GM18498 (cell line): ENCODE results near the gene FAT1.

Experiments
- ATAC-seq: cut with Tn5 transposase; IDR thresholded peaks from one replicate; pipeline ENCODE4 v1.9.1; 2021; ENCODE audit warnings: mild to moderate bottlenecking, moderate library complexity; ENCODE audit not compliant: unreplicated experiment

FAT1 gene

GRCh38 chr4:186724864-186725468 lies 1.3 kb upstream of the FAT1 start:
- ATAC-seq: no peak

GRCh38 chr4:186724058-186724863 lies 605 bp upstream of the FAT1 start:
- ATAC-seq: no peak

- no peak for ATAC-seq
These were observed 812 bp downstream of the FAT1 start for GRCh38 chr4:186722796-186723291.

GRCh38 chr4:186719925-186720694 lies 3.5 kb downstream of the FAT1 start:
- ATAC-seq: no peak

- ATAC-seq: no peak
These were observed 6.1 kb downstream of the FAT1 start for GRCh38 chr4:186717556-186717955.

GRCh38 chr4:186715077-186715476 lies 8.6 kb downstream of the FAT1 start:
- ATAC-seq: no peak

GRCh38 chr4:186714006-186714675 lies 9.5 kb downstream of the FAT1 start:
- no peak for ATAC-seq

- ATAC-seq: no peak
These were observed 11.0 kb downstream of the FAT1 start for GRCh38 chr4:186712690-186713089.

GRCh38 chr4:186710521-186711119 lies 13.0 kb downstream of the FAT1 start:
- ATAC-seq: no peak

GRCh38 chr4:186709517-186709916 lies 14.1 kb downstream of the FAT1 start:
- no peak for ATAC-seq

- no peak for ATAC-seq
These were observed 15.1 kb downstream of the FAT1 start for GRCh38 chr4:186708554-186708953.

GRCh38 chr4:186707996-186708395 lies 15.7 kb downstream of the FAT1 start:
- ATAC-seq: no peak

GRCh38 chr4:186707574-186707973 lies 16.1 kb downstream of the FAT1 start:
- no peak for ATAC-seq

GRCh38 chr4:186704057-186704456 lies 19.6 kb downstream of the FAT1 start:
- no peak for ATAC-seq

GRCh38 chr4:186703510-186703909 lies 20.1 kb downstream of the FAT1 start:
- no peak for ATAC-seq

GRCh38 chr4:186702940-186703339 lies 20.7 kb downstream of the FAT1 start:
- no peak for ATAC-seq

- no peak for ATAC-seq
These were observed 21.4 kb downstream of the FAT1 start for GRCh38 chr4:186702297-186702696.

GRCh38 chr4:186701788-186702187 lies 21.9 kb downstream of the FAT1 start:
- no peak for ATAC-seq

- ATAC-seq: no peak
These were observed 22.4 kb downstream of the FAT1 start for GRCh38 chr4:186701273-186701672.

GRCh38 chr4:186700746-186701145 lies 22.9 kb downstream of the FAT1 start:
- no peak for ATAC-seq
